Fibroblast of peridontal ligament (primary cell): Measurements from ENCODE around the gene ENPP6.
"Not testable (repeated sequence)": the region's sequence is repeated elsewhere in the genome, so short reads cannot be mapped to it uniquely, and the experiment has no call there.

ENCODE experiments used
- DNase-seq: peaks from one replicate; pipeline ENCODE4 v3.0.0-alpha.2; 2010; ENCODE audit errors: extremely low read depth

ENPP6 gene

GRCh38 chr4:184059099-184059498, 158.6 kb downstream of the ENPP6 start:
- DNase-seq: no peak

DNA sequence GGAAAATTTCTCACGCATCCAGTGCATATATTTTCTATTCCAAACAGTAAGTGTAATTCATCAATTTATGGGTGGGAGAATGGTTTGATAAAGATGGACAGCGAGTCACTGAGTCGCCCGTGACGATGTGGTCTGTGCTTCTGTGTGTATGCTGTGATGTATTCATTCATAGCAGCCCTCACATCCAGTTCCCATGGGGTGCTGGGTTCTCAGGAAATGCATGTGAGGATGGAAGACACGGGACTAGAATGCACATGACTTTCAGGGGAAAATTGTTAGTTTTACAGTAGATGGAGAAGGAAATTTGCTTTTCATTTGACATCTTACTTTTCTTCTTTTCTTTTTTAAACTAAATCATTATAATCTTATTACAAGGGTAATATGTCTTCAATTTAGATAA, 159.6 kb downstream of the ENPP6 start:
- no peak for DNase-seq

DNA sequence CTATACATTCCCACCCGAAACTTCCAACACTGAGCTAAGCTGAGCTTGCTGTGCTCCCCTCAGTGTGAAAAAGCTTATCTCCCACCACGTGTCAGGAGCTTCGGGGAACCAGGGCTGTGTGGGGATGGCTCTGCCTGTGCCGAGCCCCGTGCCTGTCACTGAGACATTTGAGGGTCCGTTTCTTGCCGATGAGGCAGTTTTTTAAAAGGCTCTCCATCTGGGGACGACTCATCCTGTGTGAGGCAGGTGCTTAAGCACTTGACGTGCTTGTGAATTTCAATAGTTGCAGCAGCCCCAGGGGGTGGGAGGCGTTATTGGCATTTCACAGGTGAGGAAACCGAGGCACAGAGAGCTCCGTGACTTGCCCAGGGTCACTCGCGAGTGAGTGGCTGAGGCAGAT, 160.8 kb downstream of the ENPP6 start:
- DNase-seq: no peak

DNA sequence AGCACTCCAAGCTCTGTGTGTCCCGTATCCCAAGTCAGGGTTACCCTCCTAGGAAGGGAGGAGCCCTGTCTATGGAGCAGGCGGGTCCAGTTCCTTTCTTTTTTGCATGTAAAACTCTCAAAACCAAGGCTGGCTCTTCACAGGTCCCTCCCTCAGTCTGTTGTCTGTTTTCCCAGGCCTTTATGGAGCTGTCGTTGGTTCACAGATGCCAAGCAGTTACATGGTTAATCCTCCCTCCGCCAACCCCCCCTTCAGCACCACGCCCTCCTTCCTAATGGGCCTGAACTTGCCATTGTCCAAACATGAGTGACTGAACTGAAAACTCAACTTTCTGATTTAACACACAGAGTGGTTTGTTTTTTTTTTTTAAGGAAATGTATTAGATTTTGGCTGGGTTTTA, 164.2 kb downstream of the ENPP6 start:
- DNase-seq: no peak

- no peak for DNase-seq
These were observed 165.1 kb downstream of the ENPP6 start for GRCh38 chr4:184052616-184053015.

DNA sequence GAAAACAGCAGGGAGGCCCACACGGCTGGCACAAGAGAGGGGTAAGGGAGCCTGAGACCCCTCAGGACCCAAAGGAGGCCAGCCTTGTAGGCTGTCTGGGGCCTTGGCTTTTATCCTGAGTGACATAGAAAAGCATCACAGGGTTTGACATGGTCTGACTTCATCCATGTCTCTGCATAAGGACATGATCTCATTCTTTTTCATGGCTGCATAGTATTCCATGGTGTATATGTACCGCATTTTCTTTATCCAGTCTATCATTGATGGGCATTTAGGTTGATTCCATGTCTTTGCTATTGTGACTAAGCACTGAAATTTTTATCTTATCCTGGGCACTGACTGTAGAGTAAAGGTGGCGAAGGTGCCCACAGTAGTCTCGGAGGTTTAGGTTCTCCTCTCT, 166.4 kb downstream of the ENPP6 start:
- DNase-seq: not testable (repeated sequence)

DNA sequence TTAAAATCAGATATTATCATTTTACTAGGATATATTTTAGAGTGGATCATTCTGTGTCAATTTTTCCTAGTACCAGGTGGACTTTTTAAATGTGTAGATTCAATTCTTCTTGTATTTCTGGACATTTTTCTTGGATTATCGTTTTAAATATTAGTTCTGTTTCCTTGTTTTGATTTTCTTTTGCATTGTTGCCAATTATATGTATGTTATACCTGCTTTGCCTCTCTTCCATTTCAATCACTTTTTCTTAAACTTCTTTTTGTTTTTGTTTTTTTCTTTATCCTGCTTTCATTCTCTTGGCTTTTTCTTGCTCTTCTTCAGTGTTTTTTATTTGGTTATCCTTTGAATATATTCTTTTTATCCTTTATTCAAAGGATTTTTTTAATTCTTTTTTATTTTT, 171.5 kb downstream of the ENPP6 start:
- DNase-seq: no peak

- DNase-seq: no peak
These were observed 176.5 kb downstream of the ENPP6 start for GRCh38 chr4:184041156-184041555.

DNA sequence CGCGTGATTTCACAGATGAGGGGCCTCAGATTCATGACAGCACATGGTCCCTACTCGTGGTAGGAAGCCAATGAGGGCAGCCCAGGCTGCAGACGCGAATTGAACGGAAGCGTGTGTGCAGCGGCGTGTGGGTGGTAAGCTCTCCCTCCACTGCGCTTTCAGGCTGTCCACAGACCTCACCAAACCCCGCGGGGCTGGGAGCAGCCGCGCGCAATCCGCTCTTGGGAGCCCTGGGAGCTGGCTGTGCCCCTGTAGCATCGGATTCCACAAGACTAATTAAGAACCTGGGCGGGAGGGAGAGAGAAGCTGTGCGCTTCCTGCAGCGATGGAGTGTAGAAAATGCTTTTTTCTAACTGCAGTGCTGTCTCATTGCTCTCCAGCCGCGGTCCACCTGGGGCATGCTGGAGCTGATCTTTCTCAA, 177.7 kb downstream of the ENPP6 start:
- DNase-seq: no peak
